ENCODE measurements around the gene HLCS. TPM values are rescaled to one million over a fixed set of nuclear protein-coding genes. Genes with fewer than 3 reads are reported as not detected.

Gene HLCS
- total and polyA plus RNA-seq, 10 of the 15 experiments (the other 5 are each of a cell fraction or from before 2014, with no cell fraction given): 1.5 to 12.7 (median 9.6) TPM

GRCh38 chr21:36820176-36821031 is 146.1 kb downstream of the HLCS start:
- ChIA-PET CTCF (no interaction called here), RAD21 (ENCODE audit: unreplicated experiment) (no interaction called here), POLR2A (no interaction called here), SMC1A (ENCODE audit: uncharacterized antibody, unreplicated experiment) (no interaction called here)
- ATAC-seq (no peak), DNase-seq (ENCODE audit: low read depth, low spot score) (no peak), FAIRE-seq (no peak)
- intact Hi-C loops (cut with micrococcal nuclease; ENCODE audit: unreplicated experiment): no loop called here
- no peak overlapping the region for H3K4me2 ChIP-seq (ENCODE audit: control insufficient read depth, insufficient read depth)
- no peak overlapping the region for H3K27ac ChIP-seq (ENCODE audit: control insufficient read depth, insufficient read depth)
- H3K36me3 ChIP-seq (ENCODE audit: control insufficient read depth in 2 of 2, insufficient read depth in 2 of 2, low read length in 1 of 2): no peaks in the 10 kb centered on the region; a peak in 1 of 4 replicates
- no peak for TF ChIP-seq PAX5 (IDR thresholded peaks at IDR 0.05; ENCODE audit: borderline replicate concordance, low read depth, low read length)
- no peak for TF ChIP-seq NR2F1 (conservative IDR thresholded peaks at IDR 0.05)
- no peak for TF ChIP-seq KLF5 (IDR thresholded peaks at IDR 0.05; ENCODE audit: partially characterized antibody)
- no peak for TF ChIP-seq CBX3 (IDR thresholded peaks at IDR 0.05; ENCODE audit: borderline replicate concordance, low read depth)
- no peaks in the 10 kb centered on the region for H3K9me3 ChIP-seq (replicated peaks; ENCODE audit: control insufficient read depth, insufficient read depth, low read length)
- H3K9ac ChIP-seq (ENCODE audit: control insufficient read depth, insufficient read depth, low read length): no peak overlapping the region
- no peaks in the 10 kb centered on the region for H3K79me2 ChIP-seq (ENCODE audit: control insufficient read depth, insufficient read depth, low read length)
- no TSS peak for BruUV-seq (replicated peaks)
- no peaks in the 10 kb centered on the region for H4K20me1 ChIP-seq (ENCODE audit: control insufficient read depth, insufficient read depth)
- 80% methylated on average over 24 of the region's 27 CpGs for WGBS (ENCODE audit: insufficient coverage, insufficient replicate concordance, low lambda C conversion rate, missing lambda C conversion rate)
- no peak overlapping the region for H3K4me3 ChIP-seq
- H3K4me1 ChIP-seq (ENCODE audit: control insufficient read depth, insufficient read depth, low read length): no peaks in the 10 kb centered on the region
- no peaks in the 10 kb centered on the region for H3K27me3 ChIP-seq (replicated peaks in 1 of 2; ENCODE audit: control insufficient read depth in 2 of 2, insufficient read depth in 2 of 2, low read length in 1 of 2)
- in situ Hi-C loops (cut with MboI): no loop called here
- no peak overlapping the region for H2AFZ ChIP-seq (ENCODE audit: control insufficient read depth, low read depth, low read length)

GRCh38 chr21:36817732-36818450 is 148.6 kb downstream of the HLCS start:
- no peaks in the 10 kb centered on the region for H4K20me1 ChIP-seq (ENCODE audit: control insufficient read depth, insufficient read depth)
- ATAC-seq (no peak), FAIRE-seq (no peak), DNase-seq (ENCODE audit: low read depth, low spot score) (no peak)
- no peak overlapping the region for H3K4me2 ChIP-seq (ENCODE audit: control insufficient read depth, insufficient read depth)
- H3K9ac ChIP-seq (ENCODE audit: control insufficient read depth, insufficient read depth, low read length): no peak overlapping the region
- no peak overlapping the region for H3K27ac ChIP-seq (ENCODE audit: control insufficient read depth, insufficient read depth)
- POLR2A ChIA-PET: no interaction called here
- H3K79me2 ChIP-seq (ENCODE audit: control insufficient read depth, insufficient read depth, low read length): no peaks in the 10 kb centered on the region
- 86% methylated on average over 13 of the region's 13 CpGs for WGBS (ENCODE audit: insufficient coverage, insufficient replicate concordance, low lambda C conversion rate, missing lambda C conversion rate)
- H3K9me3 ChIP-seq (replicated peaks; ENCODE audit: control insufficient read depth, insufficient read depth, low read length): no peaks in the 10 kb centered on the region
- H3K4me3 ChIP-seq: no peak overlapping the region
- SMC1A ChIA-PET (ENCODE audit: uncharacterized antibody, unreplicated experiment): no interaction called here
- CTCF ChIA-PET: interaction anchor here (0.6 kb wide), 2 partner anchors 77 to 752 kb away, joined by 3 read pairs; no protein-coding TSS in a partner anchor
- H3K4me1 ChIP-seq (ENCODE audit: control insufficient read depth, insufficient read depth, low read length): no peaks in the 10 kb centered on the region
- RAD21 ChIA-PET (ENCODE audit: unreplicated experiment): no interaction called here
- no peaks in the 10 kb centered on the region; a peak in 1 of 4 replicates for H3K36me3 ChIP-seq (ENCODE audit: control insufficient read depth in 2 of 2, insufficient read depth in 2 of 2, low read length in 1 of 2)
- no TSS peak for BruUV-seq (replicated peaks)
- intact Hi-C loops (cut with micrococcal nuclease; ENCODE audit: unreplicated experiment) (no loop called here), in situ Hi-C loops (cut with MboI) (no loop called here)
- no peak overlapping the region for H2AFZ ChIP-seq (ENCODE audit: control insufficient read depth, low read depth, low read length)
- no peaks in the 10 kb centered on the region for H3K27me3 ChIP-seq (replicated peaks in 1 of 2; ENCODE audit: control insufficient read depth in 2 of 2, insufficient read depth in 2 of 2, low read length in 1 of 2)
- TF ChIP-seq ZZZ3 (IDR thresholded peaks at IDR 0.05; ENCODE audit: control insufficient read depth, insufficient read length, low read depth) (no peak), BCLAF1 (IDR thresholded peaks at IDR 0.05) (no peak), CREB1 (IDR thresholded peaks at IDR 0.05; ENCODE audit: low read depth) (no peak), RB1 (IDR thresholded peaks at IDR 0.05; ENCODE audit: borderline replicate concordance) (no peak), HCFC1 (IDR thresholded peaks at IDR 0.05; ENCODE audit: low read length) (no peak), YBX1 (IDR thresholded peaks at IDR 0.05) (no peak), PAX8 (IDR thresholded peaks at IDR 0.05) (no peak)

All from GM12878 (cell line).